AG09309 (cell line): Measurements from ENCODE around the gene PARP3.
"Not testable (repeated sequence)": the region's sequence is repeated elsewhere in the genome, so short reads cannot be mapped to it uniquely, and the experiment has no call there.

ENCODE experiments used
- DNase-seq: peaks from one replicate; pipeline ENCODE4 v3.0.0-alpha.2; 2010; ENCODE audit warnings: low read depth
- H3K4me3 ChIP-seq: 2 replicates; pipeline ENCODE4 v1.5.1; 2011; ENCODE audit warnings: mild to moderate bottlenecking, low read depth, low read length, moderate library complexity; ENCODE audit not compliant: control insufficient read depth
- CTCF ChIP-seq: IDR thresholded peaks from 2 replicates; pipeline ENCODE4 v1.5.1; 2011; ENCODE audit warnings: mild to moderate bottlenecking, low read depth, low read length, inconsistent platforms; ENCODE audit not compliant: insufficient read depth, control insufficient read depth; ENCODE audit errors: missing control alignments

The PARP3 gene

GRCh38 chr3:51986010-51986947, 44.1 kb downstream of the PARP3 start:
- TF ChIP-seq CTCF = no peak
- no peak for DNase-seq
- H3K4me3 ChIP-seq = no peak overlapping the region

GRCh38 chr3:51987568-51987967, 45.4 kb downstream of the PARP3 start:
- DNase-seq = no peak
- no peak for TF ChIP-seq CTCF
- H3K4me3 ChIP-seq = no peak overlapping the region

- H3K4me3 ChIP-seq = no peak overlapping the region
- no peak for DNase-seq
- no peak for TF ChIP-seq CTCF
Observed at GRCh38 chr3:51988286-51989146, 46.4 kb downstream of the PARP3 start.

- DNase-seq, H3K4me3 ChIP-seq: not testable (repeated sequence)
Observed at GRCh38 chr3:51990501-51990971, 48.4 kb downstream of the PARP3 start.

- no peak overlapping the region for H3K4me3 ChIP-seq
- no peak for TF ChIP-seq CTCF
- DNase-seq = no peak
Observed at GRCh38 chr3:51992017-51992682, 50.0 kb downstream of the PARP3 start.

- DNase-seq, H3K4me3 ChIP-seq: not testable (repeated sequence)
Observed at GRCh38 chr3:51993657-51994056, 51.5 kb downstream of the PARP3 start.

GRCh38 chr3:51994530-51994929, 52.4 kb downstream of the PARP3 start:
- no peak for DNase-seq
- no peak for TF ChIP-seq CTCF
- peak overlapping the region; percentile 90 for H3K4me3 ChIP-seq
